Measurements from ENCODE around the gene N4BP2.
"Not testable (repeated sequence)": the region's sequence is repeated elsewhere in the genome, so short reads cannot be mapped to it uniquely, and the experiment has no call there.

N4BP2 gene

DNA sequence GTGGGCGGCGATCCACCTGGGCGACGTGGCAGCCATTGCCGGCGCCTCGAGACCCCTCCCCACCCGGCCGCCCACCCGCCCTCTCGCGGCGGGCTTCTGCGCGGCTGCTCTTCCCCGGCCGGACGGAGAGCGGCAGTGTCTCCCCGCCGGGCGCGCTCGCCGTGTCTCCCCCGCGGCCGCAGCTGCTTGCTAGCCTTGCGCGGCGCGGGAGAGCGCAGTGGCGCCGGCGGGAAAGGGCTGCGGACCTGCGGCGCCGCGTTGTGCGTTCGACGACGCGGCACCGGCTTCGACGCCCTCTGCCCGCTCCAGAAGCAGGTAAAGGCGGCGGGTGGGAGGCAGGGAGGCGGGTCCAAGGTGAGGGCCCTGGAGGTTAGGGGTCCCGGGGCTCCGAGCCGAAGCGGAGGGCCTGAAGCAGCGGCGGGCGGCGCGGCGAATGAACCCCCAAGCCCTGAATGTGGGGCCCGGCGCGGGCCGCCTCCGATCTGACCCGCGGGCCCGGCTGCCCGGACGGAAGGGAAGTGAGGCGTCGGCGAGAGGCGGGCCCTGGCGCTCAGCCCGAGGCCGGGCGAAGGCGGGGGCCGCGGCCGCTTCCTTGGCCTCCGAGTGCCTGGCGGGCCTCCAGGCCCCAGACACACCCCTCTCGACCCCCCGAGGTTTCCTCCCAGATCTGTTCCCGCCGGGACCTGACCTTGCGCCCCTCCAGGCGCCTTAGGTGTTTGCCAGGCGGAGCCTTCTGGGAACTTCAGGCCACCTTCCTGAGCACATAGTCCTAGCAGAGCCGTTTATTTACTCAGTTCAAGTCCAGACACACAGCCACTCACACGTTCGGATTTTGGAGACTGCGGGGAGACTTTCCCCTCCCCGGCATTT, at the start of gene N4BP2:
Gene N4BP2, plus strand, starts transcription at position 135 of the 870 bp plus-strand sequence. CDS start 40,491 bp downstream, outside the sequence.
- in situ Hi-C loops (cut with MboI; ENCODE audit: low sequenced_read_pairs) = no loop called here

GRCh38 chr4:40016007-40016406, 40.6 kb upstream of the N4BP2 start:
- in situ Hi-C loops (cut with MboI; ENCODE audit: low sequenced_read_pairs) = no loop called here

- in situ Hi-C loops (cut with MboI; ENCODE audit: low sequenced_read_pairs) = no loop called here
These were observed 36.4 kb upstream of the N4BP2 start for GRCh38 chr4:40020221-40020620.

- in situ Hi-C loops (cut with MboI; ENCODE audit: low sequenced_read_pairs) = not testable (repeated sequence)
These were observed 35.5 kb upstream of the N4BP2 start for GRCh38 chr4:40021116-40021515.

- in situ Hi-C loops (cut with MboI; ENCODE audit: low sequenced_read_pairs) = not testable (repeated sequence)
These were observed 32.6 kb upstream of the N4BP2 start for GRCh38 chr4:40024049-40024448.

GRCh38 chr4:40032785-40033184, 23.9 kb upstream of the N4BP2 start:
- in situ Hi-C loops (cut with MboI; ENCODE audit: low sequenced_read_pairs) = no loop called here

- in situ Hi-C loops (cut with MboI; ENCODE audit: low sequenced_read_pairs) = no loop called here
These were observed 23.0 kb upstream of the N4BP2 start for GRCh38 chr4:40033613-40034012.

GRCh38 chr4:40038977-40039376, 17.7 kb upstream of the N4BP2 start:
- in situ Hi-C loops (cut with MboI; ENCODE audit: low sequenced_read_pairs) = no loop called here

GRCh38 chr4:40040908-40041307, 15.7 kb upstream of the N4BP2 start:
- in situ Hi-C loops (cut with MboI; ENCODE audit: low sequenced_read_pairs) = no loop called here

DNA sequence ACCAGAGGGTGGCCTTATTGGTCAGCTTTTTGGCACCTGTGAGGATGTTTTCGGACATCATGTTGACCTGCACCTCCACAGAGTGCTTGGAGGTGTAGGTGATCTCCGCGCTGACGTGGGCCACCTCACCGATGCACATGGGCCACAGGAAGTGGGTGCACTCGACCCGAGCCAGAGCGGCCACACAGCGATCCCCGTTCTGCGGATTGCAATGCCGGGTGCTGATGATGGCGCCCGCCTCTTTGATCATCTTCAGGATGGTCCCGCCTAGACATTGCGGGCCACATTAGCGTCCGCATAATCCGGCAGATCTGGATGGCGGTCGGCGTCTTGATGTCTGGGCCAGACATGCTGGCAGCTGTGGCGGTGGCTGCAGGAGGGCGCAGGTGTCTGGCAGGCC, 12.9 kb upstream of the N4BP2 start:
- in situ Hi-C loops (cut with MboI; ENCODE audit: low sequenced_read_pairs) = no loop called here

GRCh38 chr4:40046311-40046980, 10.2 kb upstream of the N4BP2 start:
- in situ Hi-C loops (cut with MboI; ENCODE audit: low sequenced_read_pairs) = no loop called here

DNA sequence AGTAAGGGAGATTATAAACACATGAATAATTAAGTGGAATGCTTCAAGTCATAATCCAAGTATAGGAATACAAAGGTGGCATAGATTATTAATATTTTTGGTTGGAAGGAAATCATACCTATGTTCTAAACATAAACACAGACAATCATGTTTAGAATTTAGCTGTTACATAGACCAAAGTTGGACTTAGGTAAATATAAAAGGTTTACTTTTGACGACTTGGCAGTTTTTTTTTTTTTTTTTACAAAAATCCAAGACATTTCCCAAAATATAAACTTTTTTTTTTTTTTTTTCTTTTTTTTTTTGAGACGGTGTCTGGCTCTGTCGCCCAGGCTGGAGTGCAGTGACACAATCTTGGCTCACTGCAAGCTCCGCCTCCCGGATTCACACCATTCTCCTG, 3.5 kb upstream of the N4BP2 start:
- in situ Hi-C loops (cut with MboI; ENCODE audit: low sequenced_read_pairs) = no loop called here

DNA sequence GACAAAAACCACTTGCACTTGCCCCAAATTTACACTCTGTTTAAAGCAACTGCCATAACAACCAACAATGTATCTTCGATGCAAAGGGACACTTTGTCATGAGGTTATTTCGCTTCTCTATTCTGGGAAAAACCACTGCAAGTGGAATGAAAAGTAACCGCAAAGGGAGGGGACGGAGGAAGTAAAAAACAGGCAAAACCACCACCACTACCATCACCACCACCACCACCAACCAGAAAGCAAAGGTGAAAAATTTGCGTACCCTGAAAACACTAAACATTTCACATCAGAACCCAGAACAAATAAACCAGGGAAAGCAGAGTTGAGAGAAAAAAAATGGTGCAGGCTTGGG, 1.2 kb upstream of the N4BP2 start:
- in situ Hi-C loops (cut with MboI; ENCODE audit: low sequenced_read_pairs) = no loop called here

GRCh38 chr4:40055863-40056715, 561 bp upstream of the N4BP2 start:
- in situ Hi-C loops (cut with MboI; ENCODE audit: low sequenced_read_pairs) = no loop called here

DNA sequence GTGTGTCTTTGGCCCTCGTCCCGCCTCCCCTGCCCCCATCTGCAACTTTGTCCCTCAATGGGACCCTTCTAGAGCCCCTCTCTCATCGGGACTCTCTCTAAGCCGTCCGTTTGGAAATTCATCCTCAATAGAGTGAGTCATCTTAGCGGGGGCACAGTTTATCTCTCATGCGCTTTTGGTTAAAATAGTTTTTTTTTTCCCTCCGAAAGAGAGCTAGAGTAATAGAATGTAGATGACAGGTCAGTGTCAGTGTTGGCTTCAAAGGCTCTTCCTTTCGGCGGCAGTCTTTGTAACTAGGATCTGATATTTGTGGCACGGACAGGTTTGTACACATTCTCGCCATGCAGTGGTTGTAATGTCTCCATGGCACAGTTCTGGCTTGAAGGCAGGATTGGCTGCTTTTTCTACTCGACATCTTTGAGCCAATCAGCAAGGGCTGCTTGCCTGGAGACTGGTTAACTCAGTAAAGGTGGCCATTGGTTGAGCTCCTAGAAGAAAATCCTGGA, 989 bp downstream of the N4BP2 start:
- in situ Hi-C loops (cut with MboI; ENCODE audit: low sequenced_read_pairs) = no loop called here

- in situ Hi-C loops (cut with MboI; ENCODE audit: low sequenced_read_pairs) = no loop called here
These were observed 1.5 kb downstream of the N4BP2 start for GRCh38 chr4:40058121-40058520.

GRCh38 chr4:40058854-40059253, 2.2 kb downstream of the N4BP2 start:
- in situ Hi-C loops (cut with MboI; ENCODE audit: low sequenced_read_pairs) = no loop called here

DNA sequence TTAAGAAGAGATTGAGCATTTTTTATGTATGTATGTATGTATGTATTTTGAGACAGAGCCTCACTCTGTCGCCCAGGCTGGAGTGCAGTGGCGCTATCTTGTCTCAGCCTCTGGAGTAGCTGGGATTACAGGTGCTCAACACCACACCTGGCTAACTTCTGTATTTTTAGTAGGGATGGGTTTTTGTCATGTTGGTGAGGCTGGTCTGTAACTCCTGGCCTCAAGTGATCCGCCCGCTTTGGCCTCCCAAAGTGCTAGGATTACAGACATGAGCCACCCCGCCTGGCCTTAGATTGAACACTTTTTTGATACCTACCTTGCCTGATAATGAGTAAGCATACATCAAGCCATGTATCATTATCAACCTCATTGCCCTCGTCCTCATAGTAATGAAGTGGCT, 2.7 kb downstream of the N4BP2 start:
- in situ Hi-C loops (cut with MboI; ENCODE audit: low sequenced_read_pairs) = no loop called here

DNA sequence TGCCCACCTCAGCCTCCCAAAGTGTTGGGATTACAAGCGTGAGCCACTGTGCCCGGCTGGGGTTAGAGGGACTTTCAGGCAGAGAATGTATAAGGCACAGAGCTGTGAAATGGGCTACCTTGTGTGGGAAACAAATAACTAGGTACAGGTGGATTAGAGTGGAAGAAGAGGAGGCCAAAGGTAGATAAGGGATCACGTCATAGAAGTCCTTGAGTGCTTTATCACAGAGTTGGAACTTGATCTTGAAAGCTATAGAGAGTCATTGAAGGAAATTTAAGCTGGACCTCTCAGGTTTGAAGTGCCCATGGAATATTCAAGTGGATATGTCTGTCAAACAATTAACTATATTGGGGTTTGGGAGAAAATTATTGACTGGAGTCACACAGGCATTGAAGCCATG, 8.4 kb downstream of the N4BP2 start:
- in situ Hi-C loops (cut with MboI; ENCODE audit: low sequenced_read_pairs) = no loop called here

GRCh38 chr4:40066651-40067050, 10.0 kb downstream of the N4BP2 start:
- in situ Hi-C loops (cut with MboI; ENCODE audit: low sequenced_read_pairs) = no loop called here

GRCh38 chr4:40070387-40070786, 13.7 kb downstream of the N4BP2 start:
- in situ Hi-C loops (cut with MboI; ENCODE audit: low sequenced_read_pairs) = no loop called here
